GM23338 (cell line): ENCODE measurements around the gene ZBTB7B.

Source experiments
- EZH2 ChIP-seq: fragments of 200-600 bp; sonication (generic); IDR thresholded peaks from one replicate; pipeline ENCODE4 v1.8.0; 2017; ENCODE audit warnings: antibody characterized with exemption, mild to moderate bottlenecking, low read depth; ENCODE audit not compliant: unreplicated experiment
- EZH2phosphoT487 ChIP-seq: fragments of 200-600 bp; sonication (generic); IDR thresholded peaks from one replicate; pipeline ENCODE4 v1.8.1; 2018; ENCODE audit warnings: antibody characterized with exemption; ENCODE audit not compliant: unreplicated experiment
- NANOG ChIP-seq: IDR thresholded peaks from 2 replicates; pipeline ENCODE4 v1.6.1; 2016; ENCODE audit warnings: antibody characterized with exemption, borderline replicate concordance
- POLR2AphosphoS5 ChIP-seq: IDR thresholded peaks from 2 replicates; pipeline ENCODE4 v1.6.1; 2016; ENCODE audit warnings: antibody characterized with exemption, low read depth
- TF ChIP-seq, protein P1 (sequence below), 2 experiments: fragments of 200-600 bp in 1 of 2; sonication (generic) in 1 of 2; conservative IDR thresholded peaks; 2 replicates each; pipeline versions ENCODE4 v1.5.1 to v1.6.1; 2016 to 2017; ENCODE audit warnings: antibody characterized with exemption in 2 of 2, low read depth in 2 of 2, mild to moderate bottlenecking in 2 of 2, moderate library complexity in 1 of 2
- TF ChIP-seq, protein P2 (sequence below): IDR thresholded peaks from 2 replicates; pipeline ENCODE4 v1.6.1; 2016; ENCODE audit warnings: antibody characterized with exemption

DNA sequence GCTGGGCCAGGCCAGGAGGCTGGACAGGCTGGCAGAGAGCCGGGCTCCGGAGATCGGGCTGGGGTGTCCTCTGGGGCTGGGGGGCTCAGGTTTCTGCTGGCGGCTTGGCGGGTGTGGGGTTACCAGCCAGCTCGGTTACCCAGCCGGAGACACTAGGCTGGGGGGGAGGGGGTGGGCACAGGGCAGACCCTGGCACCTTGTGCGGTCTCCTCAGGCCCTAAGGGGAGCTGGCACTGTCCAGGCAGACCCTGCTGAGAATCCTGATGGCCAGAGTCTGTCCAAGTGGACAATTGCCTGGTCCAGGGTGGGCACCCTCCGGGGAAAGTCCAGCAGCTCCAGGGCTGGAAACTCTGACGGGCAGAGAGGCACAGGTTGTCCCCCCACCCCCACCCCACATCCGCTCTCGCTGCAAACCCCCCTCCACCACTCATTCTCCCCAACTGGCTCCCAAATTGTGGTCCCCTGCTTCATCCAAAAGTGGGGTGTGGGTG is 6.7 kb downstream of the ZBTB7B start:
- TF ChIP-seq POLR2AphosphoS5 (no peak), EZH2 (no peak), EZH2phosphoT487 (no peak), NANOG (no peak)
- TF ChIP-seq, protein P1, sequence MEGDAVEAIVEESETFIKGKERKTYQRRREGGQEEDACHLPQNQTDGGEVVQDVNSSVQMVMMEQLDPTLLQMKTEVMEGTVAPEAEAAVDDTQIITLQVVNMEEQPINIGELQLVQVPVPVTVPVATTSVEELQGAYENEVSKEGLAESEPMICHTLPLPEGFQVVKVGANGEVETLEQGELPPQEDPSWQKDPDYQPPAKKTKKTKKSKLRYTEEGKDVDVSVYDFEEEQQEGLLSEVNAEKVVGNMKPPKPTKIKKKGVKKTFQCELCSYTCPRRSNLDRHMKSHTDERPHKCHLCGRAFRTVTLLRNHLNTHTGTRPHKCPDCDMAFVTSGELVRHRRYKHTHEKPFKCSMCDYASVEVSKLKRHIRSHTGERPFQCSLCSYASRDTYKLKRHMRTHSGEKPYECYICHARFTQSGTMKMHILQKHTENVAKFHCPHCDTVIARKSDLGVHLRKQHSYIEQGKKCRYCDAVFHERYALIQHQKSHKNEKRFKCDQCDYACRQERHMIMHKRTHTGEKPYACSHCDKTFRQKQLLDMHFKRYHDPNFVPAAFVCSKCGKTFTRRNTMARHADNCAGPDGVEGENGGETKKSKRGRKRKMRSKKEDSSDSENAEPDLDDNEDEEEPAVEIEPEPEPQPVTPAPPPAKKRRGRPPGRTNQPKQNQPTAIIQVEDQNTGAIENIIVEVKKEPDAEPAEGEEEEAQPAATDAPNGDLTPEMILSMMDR (conservative IDR thresholded peaks at IDR 0.05; ENCODE audit: low read depth in 2 of 2): no peak
- TF ChIP-seq, protein P2, sequence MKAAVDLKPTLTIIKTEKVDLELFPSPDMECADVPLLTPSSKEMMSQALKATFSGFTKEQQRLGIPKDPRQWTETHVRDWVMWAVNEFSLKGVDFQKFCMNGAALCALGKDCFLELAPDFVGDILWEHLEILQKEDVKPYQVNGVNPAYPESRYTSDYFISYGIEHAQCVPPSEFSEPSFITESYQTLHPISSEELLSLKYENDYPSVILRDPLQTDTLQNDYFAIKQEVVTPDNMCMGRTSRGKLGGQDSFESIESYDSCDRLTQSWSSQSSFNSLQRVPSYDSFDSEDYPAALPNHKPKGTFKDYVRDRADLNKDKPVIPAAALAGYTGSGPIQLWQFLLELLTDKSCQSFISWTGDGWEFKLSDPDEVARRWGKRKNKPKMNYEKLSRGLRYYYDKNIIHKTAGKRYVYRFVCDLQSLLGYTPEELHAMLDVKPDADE: no peak
